Gastrocnemius medialis (tissue), 4 donors: ENCODE measurements around the gene EIF2AK2. TPM values are rescaled to one million over a fixed set of nuclear protein-coding genes. Genes with fewer than 3 reads are reported as not detected.
A peak's percentile ranks its signal among the peaks of the same experiment; 100 is the strongest.

Experiments used
- ATAC-seq, 2 donors: fragments of 150-250 bp; one replicate each; pipeline ENCODE4 v1.9.1; 2016
- DNase-seq, 2 donors: peaks; one replicate each; pipeline ENCODE4 v3.0.0-alpha.2; 2019
- H3K27ac ChIP-seq, 4 donors: fragments of 200-600 bp; sonication (generic); 1 replicate in 1 of 4; 2 replicates in 3 of 4; pipeline ENCODE4 v1.5.1; 2016 to 2018; ENCODE audit warnings: mild to moderate bottlenecking in 2 of 4, moderate library complexity in 1 of 4
- H3K27me3 ChIP-seq, 3 donors: fragments of 200-600 bp; sonication (generic) in 2 of 3; 1 replicate in 1 of 3; 2 replicates in 2 of 3; pipeline versions ENCODE4 v1.5.1 to v1.6.0; 2016 to 2019; ENCODE audit warnings: mild to moderate bottlenecking in 1 of 3, moderate library complexity in 1 of 3
- H3K36me3 ChIP-seq, 2 donors: fragments of 200-600 bp; sonication (generic) in 1 of 2; one replicate each; pipeline ENCODE4 v1.5.1; 2017 to 2018
- H3K4me1 ChIP-seq, 2 donors: fragments of 200-600 bp; sonication (generic) in 1 of 2; one replicate each; pipeline ENCODE4 v1.5.1; 2016 to 2017; ENCODE audit warnings: mild to moderate bottlenecking in 2 of 2
- H3K4me3 ChIP-seq, 4 donors: fragments of 200-600 bp; sonication (generic) in 3 of 4; 1 replicate in 1 of 4; 2 replicates in 3 of 4; pipeline ENCODE4 v1.5.1; 2016 to 2019; ENCODE audit warnings: mild to moderate bottlenecking in 2 of 4
- H3K9me3 ChIP-seq, 3 donors: fragments of 200-600 bp; sonication (generic) in 2 of 3; 1 replicate in 1 of 3; 2 replicates in 2 of 3; pipeline ENCODE4 v1.5.1; 2016 to 2019
- POLR2A ChIP-seq, 2 donors: fragments of 450-650 bp; IDR thresholded peaks; one replicate each; pipeline ENCODE4 v1.6.1; 2017; ENCODE audit warnings: antibody characterized with exemption in 2 of 2, mild to moderate bottlenecking in 2 of 2, moderate library complexity in 2 of 2
- in situ Hi-C, 4 donors: fragments of 200-750 bp; cut with MboI; loops; one replicate each; pipeline versions ENCODE4 v1.15.0 to v1.8.0; 2017; ENCODE audit warnings: low sequenced_read_pairs in 4 of 4
- intact Hi-C: fragments of 100-400 bp; cut with DNase I; formaldehyde crosslinking; loops from one replicate; pipeline ENCODE4 v1.15.1; 2023; ENCODE audit warnings: low total_unique reads
- total RNA-seq, 4 donors: library from RNA; depleted of rRNA; stranded (reverse); fragments of >200 nt; gene quantifications; one replicate each; pipeline versions ENCODE4 v1.1.0 to v1.2.3, GENCODE V29; 2016
- TF ChIP-seq, protein P1 (sequence below), 5 experiments: fragments of 450-650 bp in 3 of 5; fragments of 200-600 bp in 2 of 5; sonication (generic) in 2 of 5; IDR thresholded peaks in 4 of 5; conservative IDR thresholded peaks in 1 of 5; 1 replicate in 4 of 5; 2 replicates in 1 of 5; pipeline ENCODE4 v1.5.1; 2016 to 2019; ENCODE audit warnings: antibody characterized with exemption in 5 of 5, mild to moderate bottlenecking in 3 of 5, moderate library complexity in 3 of 5

EIF2AK2 gene
- total RNA-seq, 4 donors from 2014 or later: 3.9 to 11.0 (median 6.9) TPM

DNA sequence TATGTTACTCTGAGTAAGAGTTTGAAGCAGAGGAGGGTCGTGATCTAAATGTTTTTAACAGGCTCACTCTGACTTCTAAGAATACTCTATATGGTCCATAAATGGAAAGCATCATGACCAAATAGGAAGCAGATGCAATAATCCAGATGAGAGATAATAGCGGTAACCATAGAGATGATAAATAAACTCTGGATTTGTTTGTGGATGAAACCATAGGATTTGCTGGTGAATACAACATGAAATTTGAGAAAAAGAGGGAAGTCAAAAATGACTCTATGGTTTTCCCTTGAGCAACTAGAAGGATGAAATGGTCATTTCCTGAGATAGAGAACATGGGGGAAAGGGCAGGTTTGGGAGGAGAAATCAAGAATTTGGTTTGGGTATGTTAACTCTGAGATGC lies 76.5 kb downstream of the EIF2AK2 start:
- H3K27me3 ChIP-seq: no peaks in the 10 kb centered on the region
- H3K9me3 ChIP-seq: no peaks in the 10 kb centered on the region
- in situ Hi-C loops (no loop called here), intact Hi-C loops (loop anchor here (5.0 kb wide), 1 partner anchor 152 kb away; the partner anchor contains the start of genes CEBPZ and NDUFAF7)
- no peak for TF ChIP-seq POLR2A (IDR thresholded peaks at IDR 0.05)
- TF ChIP-seq, protein P1, sequence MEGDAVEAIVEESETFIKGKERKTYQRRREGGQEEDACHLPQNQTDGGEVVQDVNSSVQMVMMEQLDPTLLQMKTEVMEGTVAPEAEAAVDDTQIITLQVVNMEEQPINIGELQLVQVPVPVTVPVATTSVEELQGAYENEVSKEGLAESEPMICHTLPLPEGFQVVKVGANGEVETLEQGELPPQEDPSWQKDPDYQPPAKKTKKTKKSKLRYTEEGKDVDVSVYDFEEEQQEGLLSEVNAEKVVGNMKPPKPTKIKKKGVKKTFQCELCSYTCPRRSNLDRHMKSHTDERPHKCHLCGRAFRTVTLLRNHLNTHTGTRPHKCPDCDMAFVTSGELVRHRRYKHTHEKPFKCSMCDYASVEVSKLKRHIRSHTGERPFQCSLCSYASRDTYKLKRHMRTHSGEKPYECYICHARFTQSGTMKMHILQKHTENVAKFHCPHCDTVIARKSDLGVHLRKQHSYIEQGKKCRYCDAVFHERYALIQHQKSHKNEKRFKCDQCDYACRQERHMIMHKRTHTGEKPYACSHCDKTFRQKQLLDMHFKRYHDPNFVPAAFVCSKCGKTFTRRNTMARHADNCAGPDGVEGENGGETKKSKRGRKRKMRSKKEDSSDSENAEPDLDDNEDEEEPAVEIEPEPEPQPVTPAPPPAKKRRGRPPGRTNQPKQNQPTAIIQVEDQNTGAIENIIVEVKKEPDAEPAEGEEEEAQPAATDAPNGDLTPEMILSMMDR (IDR thresholded peaks at IDR 0.05 in 4 of 5, conservative IDR thresholded peaks at IDR 0.05 in 1 of 5): no peak
- DNase-seq (no peak), ATAC-seq (no peak)
- H3K4me1 ChIP-seq: peaks cover 24 to 30% of the 10 kb centered on the region in 2 donors
- H3K27ac ChIP-seq: peak overlapping the region in 1 of 4 donors; percentile 14
- H3K4me3 ChIP-seq: no peak overlapping the region
- H3K36me3 ChIP-seq: peaks cover 0 to 41% of the 10 kb centered on the region in 2 donors

DNA sequence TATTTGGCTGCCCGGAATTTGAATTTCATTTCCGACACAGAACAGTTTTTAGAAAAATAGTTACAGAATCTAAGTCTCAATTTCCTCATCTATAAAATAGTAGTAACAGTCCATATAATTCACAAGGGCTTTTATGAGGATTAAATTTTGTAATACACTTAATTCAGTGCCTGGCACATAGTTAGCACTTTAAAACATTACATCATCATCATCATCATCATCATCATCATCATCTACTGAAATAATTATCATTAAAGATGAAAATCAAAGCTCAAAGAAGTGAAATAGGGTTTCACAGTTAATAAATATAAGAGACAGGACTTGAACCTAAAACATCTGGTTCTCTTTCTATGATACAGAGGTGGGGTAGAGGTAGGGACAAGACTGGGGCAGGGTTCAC lies 85.8 kb downstream of the EIF2AK2 start:
- no peak overlapping the region for H3K4me3 ChIP-seq
- peaks cover 0 to 7% of the 10 kb centered on the region in 2 donors for H3K4me1 ChIP-seq
- H3K36me3 ChIP-seq: peaks cover 0 to 64% of the 10 kb centered on the region in 2 donors
- ATAC-seq (no peak), DNase-seq (no peak)
- in situ Hi-C loops: no loop called here
- TF ChIP-seq POLR2A (IDR thresholded peaks at IDR 0.05): no peak
- TF ChIP-seq, protein P1 (IDR thresholded peaks at IDR 0.05 in 4 of 5, conservative IDR thresholded peaks at IDR 0.05 in 1 of 5): no peak
- intact Hi-C loops: no loop called here
- no peaks in the 10 kb centered on the region for H3K9me3 ChIP-seq
- H3K27ac ChIP-seq: no peak overlapping the region
- no peaks in the 10 kb centered on the region for H3K27me3 ChIP-seq

DNA sequence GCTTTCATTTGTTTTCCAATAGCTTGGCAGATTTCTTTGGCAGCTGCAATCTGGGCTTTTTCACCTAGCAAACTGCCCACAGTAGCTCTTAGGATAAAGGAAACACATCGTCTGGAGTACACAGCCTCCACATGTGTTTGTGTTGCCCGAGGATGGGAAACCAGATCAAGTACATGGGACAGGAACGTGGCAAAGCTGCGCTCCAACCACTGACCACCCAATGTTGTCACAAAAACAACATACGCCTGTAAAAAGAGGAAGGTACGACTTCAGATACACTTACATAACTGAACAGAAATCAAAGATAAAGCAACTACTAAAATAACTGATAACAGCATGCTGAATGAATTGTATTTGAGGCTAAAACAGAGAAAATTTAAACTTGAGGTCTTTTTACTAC lies 88.1 kb downstream of the EIF2AK2 start:
- TF ChIP-seq, protein P1 (IDR thresholded peaks at IDR 0.05 in 4 of 5, conservative IDR thresholded peaks at IDR 0.05 in 1 of 5): no peak
- no peak for TF ChIP-seq POLR2A (IDR thresholded peaks at IDR 0.05)
- intact Hi-C loops (no loop called here), in situ Hi-C loops (no loop called here)
- peaks cover 0 to 7% of the 10 kb centered on the region in 2 donors for H3K4me1 ChIP-seq
- no peaks in the 10 kb centered on the region for H3K9me3 ChIP-seq
- peaks cover 0 to 67% of the 10 kb centered on the region in 2 donors for H3K36me3 ChIP-seq
- DNase-seq (no peak), ATAC-seq (no peak)
- H3K4me3 ChIP-seq: no peak overlapping the region
- H3K27ac ChIP-seq: no peak overlapping the region
- no peaks in the 10 kb centered on the region for H3K27me3 ChIP-seq

DNA sequence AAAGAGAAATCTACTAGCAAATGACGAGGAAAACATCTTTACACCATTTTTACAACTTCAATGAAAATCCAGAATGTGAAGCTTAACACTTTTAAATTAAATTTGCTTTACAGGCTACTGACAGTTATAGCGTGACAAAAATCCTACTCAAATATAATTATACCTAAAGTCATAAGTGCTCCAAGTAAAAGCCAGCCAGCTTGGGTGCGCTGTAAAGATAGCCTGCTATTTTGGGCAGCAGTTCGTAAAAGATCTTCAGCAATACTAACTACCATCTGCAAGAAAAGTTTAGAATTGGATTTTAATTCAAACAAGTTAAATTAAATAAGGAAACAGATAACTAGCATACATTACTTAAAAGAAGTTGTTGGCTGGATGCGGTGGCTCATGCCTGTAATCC lies 95.0 kb downstream of the EIF2AK2 start:
- intact Hi-C loops (no loop called here), in situ Hi-C loops (no loop called here)
- ATAC-seq (no peak), DNase-seq (no peak)
- Histone ChIP-seq H3K9me3 (no peaks in the 10 kb centered on the region), H3K27me3 (no peaks in the 10 kb centered on the region), H3K36me3 (peaks cover 0 to 80% of the 10 kb centered on the region in 2 donors), H3K27ac (no peak overlapping the region), H3K4me1 (no peaks in the 10 kb centered on the region), H3K4me3 (no peak overlapping the region)
- no peak for TF ChIP-seq POLR2A (IDR thresholded peaks at IDR 0.05)
- TF ChIP-seq, protein P1 (IDR thresholded peaks at IDR 0.05 in 4 of 5, conservative IDR thresholded peaks at IDR 0.05 in 1 of 5): no peak
